H1 (cell line): ENCODE data around the gene RGL2.

Experiments used
- CBX5 ChIP-seq: fragments of 300-800, 300-1000 bp; sonication (generic); IDR thresholded peaks from 2 replicates; pipeline ENCODE4 v1.7.1; 2016; ENCODE audit warnings: antibody characterized with exemption, low read length, low read depth
- CHD2 ChIP-seq: IDR thresholded peaks from 2 replicates; pipeline ENCODE4 v1.6.1; 2012; ENCODE audit warnings: low read length, improper control_type of control experiment
- HDAC2 ChIP-seq, 2 experiments: fragments of 300-600 bp in 1 of 2; sonication (generic) in 1 of 2; IDR thresholded peaks; 2 replicates each; pipeline ENCODE4 v1.6.1; 2011 to 2012; ENCODE audit warnings: low read depth in 2 of 2, low read length in 2 of 2, mild to moderate bottlenecking in 2 of 2, moderate library complexity in 2 of 2, borderline replicate concordance in 1 of 2, inconsistent platforms in 1 of 2
- HDAC6 ChIP-seq: IDR thresholded peaks from one replicate; pipeline ENCODE4 v1.7.1; 2012; ENCODE audit warnings: low read depth, mild to moderate bottlenecking, inconsistent platforms, low read length, moderate library complexity
- PHF8 ChIP-seq: fragments of 200-600 bp; sonication (generic); conservative IDR thresholded peaks from 2 replicates; pipeline ENCODE4 v1.7.1; 2012; ENCODE audit warnings: low read depth, mild to moderate bottlenecking, inconsistent platforms, low read length, moderate library complexity
- RXRA ChIP-seq: IDR thresholded peaks from 2 replicates; pipeline ENCODE4 v1.6.1; 2011; ENCODE audit warnings: low read depth, mild to moderate bottlenecking, low read length, moderate library complexity; ENCODE audit not compliant: insufficient read depth
- TAF1 ChIP-seq: IDR thresholded peaks from 2 replicates; pipeline ENCODE4 v1.6.1; 2011; ENCODE audit warnings: mild to moderate bottlenecking, low read depth, low read length
- ZNF274 ChIP-seq: IDR thresholded peaks from 2 replicates; pipeline ENCODE4 v1.7.0; 2012; ENCODE audit warnings: low read length, borderline replicate concordance; ENCODE audit errors: extremely low read depth
- TF ChIP-seq, protein P1 (sequence below), 3 experiments: IDR thresholded peaks; 1 replicate in 2 of 3; 2 replicates in 1 of 3; pipeline versions ENCODE4 v1.5.1 to v1.6.1; 2011; ENCODE audit warnings: low read length in 3 of 3, mild to moderate bottlenecking in 3 of 3, inconsistent platforms in 2 of 3, low read depth in 1 of 3, moderate library complexity in 1 of 3; ENCODE audit not compliant: insufficient read depth in 1 of 3; ENCODE audit errors: control extremely low read depth in 1 of 3

DNA sequence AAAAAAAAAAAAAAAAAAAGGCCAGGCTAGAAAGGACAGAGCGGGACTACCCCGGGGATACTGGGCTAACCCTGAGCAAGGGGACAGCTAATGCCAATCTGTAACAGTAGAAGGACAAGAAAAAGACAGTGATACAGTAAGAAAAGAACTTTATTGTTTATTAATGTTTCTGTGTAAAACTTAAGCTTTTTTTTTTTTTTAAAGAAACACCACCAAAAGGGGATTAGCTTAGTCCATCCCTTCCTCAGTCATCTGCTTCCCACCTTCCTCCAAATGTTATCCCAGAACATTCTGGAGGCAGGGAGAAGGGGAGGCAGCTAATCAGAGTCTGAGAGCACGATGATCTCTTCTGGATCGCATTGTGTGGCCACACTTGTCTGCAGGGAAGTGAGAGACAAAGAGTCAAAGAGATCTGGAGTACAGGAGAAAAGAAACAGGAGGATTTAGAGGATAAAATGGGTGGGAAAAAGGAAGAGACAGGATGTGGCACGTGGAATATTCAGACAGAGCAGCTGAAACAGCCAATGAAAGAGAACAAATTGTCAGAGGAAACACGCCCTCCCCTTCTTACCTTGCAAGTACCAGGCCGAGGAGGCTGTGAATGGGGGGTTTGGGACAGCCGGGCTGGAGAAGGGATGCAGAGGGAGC is 19.8 kb upstream of the RGL2 start:
- no peak for TF ChIP-seq CHD2
- TF ChIP-seq, protein P1, sequence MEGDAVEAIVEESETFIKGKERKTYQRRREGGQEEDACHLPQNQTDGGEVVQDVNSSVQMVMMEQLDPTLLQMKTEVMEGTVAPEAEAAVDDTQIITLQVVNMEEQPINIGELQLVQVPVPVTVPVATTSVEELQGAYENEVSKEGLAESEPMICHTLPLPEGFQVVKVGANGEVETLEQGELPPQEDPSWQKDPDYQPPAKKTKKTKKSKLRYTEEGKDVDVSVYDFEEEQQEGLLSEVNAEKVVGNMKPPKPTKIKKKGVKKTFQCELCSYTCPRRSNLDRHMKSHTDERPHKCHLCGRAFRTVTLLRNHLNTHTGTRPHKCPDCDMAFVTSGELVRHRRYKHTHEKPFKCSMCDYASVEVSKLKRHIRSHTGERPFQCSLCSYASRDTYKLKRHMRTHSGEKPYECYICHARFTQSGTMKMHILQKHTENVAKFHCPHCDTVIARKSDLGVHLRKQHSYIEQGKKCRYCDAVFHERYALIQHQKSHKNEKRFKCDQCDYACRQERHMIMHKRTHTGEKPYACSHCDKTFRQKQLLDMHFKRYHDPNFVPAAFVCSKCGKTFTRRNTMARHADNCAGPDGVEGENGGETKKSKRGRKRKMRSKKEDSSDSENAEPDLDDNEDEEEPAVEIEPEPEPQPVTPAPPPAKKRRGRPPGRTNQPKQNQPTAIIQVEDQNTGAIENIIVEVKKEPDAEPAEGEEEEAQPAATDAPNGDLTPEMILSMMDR (IDR thresholded peaks at IDR 0.05; ENCODE audit: control extremely low read depth in 1 of 3, insufficient read depth in 1 of 3, low read depth in 1 of 3, low read length in 3 of 3) = no peak
- TF ChIP-seq ZNF274 = no peak
- no peak for TF ChIP-seq HDAC2 (IDR thresholded peaks at IDR 0.05; ENCODE audit: borderline replicate concordance in 1 of 2, low read depth in 2 of 2, low read length in 2 of 2)
- no peak for TF ChIP-seq TAF1
- no peak for TF ChIP-seq RXRA
- no peak for TF ChIP-seq CBX5
- no peak for TF ChIP-seq PHF8
- no peak for TF ChIP-seq HDAC6
